ENCODE data around the gene BTN3A1. TPM values are rescaled to one million over a fixed set of nuclear protein-coding genes. Genes with fewer than 3 reads are reported as not detected.

Gene BTN3A1
- total and polyA plus RNA-seq, 2 of the 8 experiments (the other 6 are each of a cell fraction or from before 2014, with no cell fraction given), result 4.7 to 5.6 TPM

- H3K36me3 ChIP-seq (ENCODE audit: control insufficient read depth in 2 of 4, insufficient read depth in 4 of 4, low read length in 3 of 4), result no peaks in the 10 kb centered on the region
- no peaks in the 10 kb centered on the region for H3K9me3 ChIP-seq (ENCODE audit: insufficient read depth in 2 of 2, low read depth in 1 of 2, low read length in 1 of 2)
- no peak overlapping the region for H2BK12ac ChIP-seq (ENCODE audit: low read depth, low read length)
- no peak overlapping the region for H4K5ac ChIP-seq (ENCODE audit: insufficient read length, low read depth, low read length)
- FAIRE-seq (no peak), DNase-seq (ENCODE audit: low read depth in 1 of 2, low spot score in 2 of 2) (no peak)
- CTCF ChIA-PET (ENCODE audit: partially characterized antibody), result interaction anchor here (1.2 kb wide), 1 partner anchor 10 kb away, joined by 4 read pairs; no protein-coding TSS in a partner anchor
- H4K20me1 ChIP-seq (replicated peaks in 1 of 2; ENCODE audit: control insufficient read depth in 1 of 2, insufficient read depth in 2 of 2, low read length in 2 of 2), result no peaks in the 10 kb centered on the region
- no peak overlapping the region for H3K23ac ChIP-seq (ENCODE audit: insufficient read length)
- no peak overlapping the region for H3K27ac ChIP-seq (ENCODE audit: low read depth, low read length)
- H3K9ac ChIP-seq (replicated peaks in 1 of 4; ENCODE audit: extremely low read depth in 1 of 4, low read depth in 3 of 4, low read length in 3 of 4), result no peak overlapping the region
- peaks cover 4% of the 10 kb centered on the region; the same call in 1 of the 2 replicates for H3K23me2 ChIP-seq (ENCODE audit: low read depth, low read length)
- H3K27me3 ChIP-seq (replicated peaks in 1 of 4; ENCODE audit: control insufficient read depth in 3 of 4, extremely low read depth in 1 of 4, insufficient read depth in 3 of 4, low read length in 3 of 4), result no peaks in the 10 kb centered on the region
- no peaks in the 10 kb centered on the region for H3K79me2 ChIP-seq (ENCODE audit: control insufficient read depth in 1 of 2, insufficient read depth in 2 of 2, low read length in 2 of 2)
- no peak overlapping the region for H2BK120ac ChIP-seq (replicated peaks; ENCODE audit: low read depth, low read length)
- no peak overlapping the region for H3K14ac ChIP-seq (ENCODE audit: insufficient read length)
- no peak overlapping the region for H3K4ac ChIP-seq (replicated peaks; ENCODE audit: insufficient read length, low read depth, low read length)
- H2AK5ac ChIP-seq (ENCODE audit: low read depth, low read length), result no peak overlapping the region
- H4K8ac ChIP-seq (ENCODE audit: extremely low read depth, insufficient read depth, low read length), result no peak overlapping the region
- no peak overlapping the region for H2BK15ac ChIP-seq (ENCODE audit: low read length)
- no peak overlapping the region for H2AFZ ChIP-seq (ENCODE audit: low read length)
- no peak overlapping the region for H3K4me2 ChIP-seq (ENCODE audit: insufficient read depth in 1 of 2, low read depth in 2 of 2, low read length in 2 of 2)
- POLR2A ChIA-PET (ENCODE audit: partially characterized antibody), result no interaction called here
- no peaks in the 10 kb centered on the region; a peak in 1 of 7 replicates for H3K4me1 ChIP-seq (replicated peaks in 1 of 4; ENCODE audit: control insufficient read depth in 3 of 4, insufficient read depth in 4 of 4, low read length in 3 of 4)
- no peak overlapping the region for H3K4me3 ChIP-seq (ENCODE audit: extremely low read depth in 1 of 4, insufficient read depth in 2 of 4, low read depth in 3 of 4, low read length in 4 of 4)
- 94% methylated on average over 14 of the region's 14 CpGs; no CpG with 5 or more reads in 1 of the 2 experiments for WGBS, 2 experiments (ENCODE audit: extremely low coverage in 1 of 2, insufficient coverage in 1 of 2, insufficient read length in 1 of 2, insufficient replicate concordance in 2 of 2, low coverage in 1 of 2, low lambda C conversion rate in 2 of 2, missing lambda C conversion rate in 1 of 2)
- H4K91ac ChIP-seq (replicated peaks; ENCODE audit: insufficient read length, low read length), result no peak overlapping the region
- H2BK5ac ChIP-seq (ENCODE audit: low read depth, low read length), result no peak overlapping the region
- H3K18ac ChIP-seq (ENCODE audit: extremely low read depth, low read length), result no peak overlapping the region
- no peaks in the 10 kb centered on the region for H3K79me1 ChIP-seq (ENCODE audit: low read depth, low read length)
- H2BK20ac ChIP-seq (ENCODE audit: low read length), result no peak overlapping the region
- H3K56ac ChIP-seq (replicated peaks; ENCODE audit: insufficient read length, low read depth, low read length), result no peak overlapping the region
- TF ChIP-seq POLR2A (IDR thresholded peaks at IDR 0.05; ENCODE audit: control extremely low read depth in 1 of 2, low read depth in 2 of 2, low read length in 2 of 2) (no peak), SIN3A (conservative IDR thresholded peaks at IDR 0.05 in 1 of 2, IDR thresholded peaks at IDR 0.05 in 1 of 2; ENCODE audit: low read depth in 1 of 2, low read length in 2 of 2) (no peak), SIX5 (IDR thresholded peaks at IDR 0.05; ENCODE audit: low read depth, low read length) (no peak), BACH1 (IDR thresholded peaks at IDR 0.05; ENCODE audit: low read length) (no peak), JUN (IDR thresholded peaks at IDR 0.05; ENCODE audit: low read depth, low read length) (no peak), KDM5A (IDR thresholded peaks at IDR 0.05; ENCODE audit: low read length) (no peak), ZNF274 (IDR thresholded peaks at IDR 0.05; ENCODE audit: borderline replicate concordance, extremely low read depth, low read length) (no peak), GABPA (IDR thresholded peaks at IDR 0.05; ENCODE audit: borderline replicate concordance, insufficient read depth, low read length) (no peak), RFX5 (IDR thresholded peaks at IDR 0.05; ENCODE audit: borderline replicate concordance, low read depth, low read length) (no peak), FOSL1 (IDR thresholded peaks at IDR 0.05; ENCODE audit: insufficient read depth, low read depth, low read length) (no peak), SP1 (IDR thresholded peaks at IDR 0.05; ENCODE audit: low read depth, low read length) (no peak), RNF2 (IDR thresholded peaks at IDR 0.05; ENCODE audit: borderline replicate concordance, low read depth, low read length, missing control alignments, poor library complexity, severe bottlenecking) (no peak)
These were observed 41.3 kb upstream of the BTN3A1 start for GRCh38 chr6:26360451-26361416.

Data from H1 (cell line).